Suprapubic skin (tissue), 4 donors: ENCODE results near the gene ALOXE3. TPM values are rescaled to one million over a fixed set of nuclear protein-coding genes. Genes with fewer than 3 reads are reported as not detected.

Experiments
- DNase-seq, 2 donors: peaks; one replicate each; pipeline ENCODE4 v3.0.0-alpha.2; 2019; ENCODE audit warnings: low spot score in 2 of 2
- H3K27ac ChIP-seq: fragments of 200-600 bp; sonication (generic); one replicate; pipeline ENCODE4 v1.5.1; 2019
- H3K27me3 ChIP-seq: fragments of 200-600 bp; sonication (generic); one replicate; pipeline ENCODE4 v1.5.1; 2019
- H3K36me3 ChIP-seq: fragments of 200-600 bp; sonication (generic); one replicate; pipeline ENCODE4 v1.5.1; 2019
- H3K4me1 ChIP-seq: fragments of 200-600 bp; sonication (generic); one replicate; pipeline ENCODE4 v1.5.1; 2019
- H3K4me3 ChIP-seq: fragments of 200-600 bp; sonication (generic); one replicate; pipeline ENCODE4 v1.5.1; 2019; ENCODE audit warnings: mild to moderate bottlenecking
- H3K9me3 ChIP-seq: fragments of 200-600 bp; sonication (generic); one replicate; pipeline ENCODE4 v1.5.1; 2019
- EP300 ChIP-seq: sonication (generic); formaldehyde crosslinking; IDR thresholded peaks from one replicate; pipeline ENCODE4 v1.6.1; 2017; ENCODE audit warnings: antibody characterized with exemption
- POLR2A ChIP-seq, 2 donors: fragments of 450-650 bp; IDR thresholded peaks; one replicate each; pipeline ENCODE4 v1.6.1; 2017; ENCODE audit warnings: antibody characterized with exemption in 2 of 2, mild to moderate bottlenecking in 2 of 2, moderate library complexity in 2 of 2
- POLR2AphosphoS5 ChIP-seq, 3 donors: sonication (generic); formaldehyde crosslinking; IDR thresholded peaks; one replicate each; pipeline ENCODE4 v1.6.1; 2017; ENCODE audit warnings: antibody characterized with exemption in 3 of 3
- WGBS: methylation state at CpG from one replicate; pipeline ENCODE4 v1.1.5; 2018; 5-methylcytosine and 5-hydroxymethylcytosine counted together
- total RNA-seq, 4 donors: library from RNA; depleted of rRNA; stranded (reverse); fragments of >200 nt; gene quantifications; one replicate each; pipeline ENCODE4 v1.1.0, GENCODE V29; 2016
- TF ChIP-seq, protein P1 (sequence below), 2 donors: fragments of 200-600 bp in 1 of 2; fragments of 450-650 bp in 1 of 2; sonication (generic) in 1 of 2; IDR thresholded peaks; one replicate each; pipeline ENCODE4 v1.5.1; 2016 to 2019; ENCODE audit warnings: antibody characterized with exemption in 2 of 2, mild to moderate bottlenecking in 1 of 2, moderate library complexity in 1 of 2

ALOXE3 gene
- total RNA-seq, 4 donors from 2014 or later, result 44.5 to 95.3 (median 69.9) TPM

DNA sequence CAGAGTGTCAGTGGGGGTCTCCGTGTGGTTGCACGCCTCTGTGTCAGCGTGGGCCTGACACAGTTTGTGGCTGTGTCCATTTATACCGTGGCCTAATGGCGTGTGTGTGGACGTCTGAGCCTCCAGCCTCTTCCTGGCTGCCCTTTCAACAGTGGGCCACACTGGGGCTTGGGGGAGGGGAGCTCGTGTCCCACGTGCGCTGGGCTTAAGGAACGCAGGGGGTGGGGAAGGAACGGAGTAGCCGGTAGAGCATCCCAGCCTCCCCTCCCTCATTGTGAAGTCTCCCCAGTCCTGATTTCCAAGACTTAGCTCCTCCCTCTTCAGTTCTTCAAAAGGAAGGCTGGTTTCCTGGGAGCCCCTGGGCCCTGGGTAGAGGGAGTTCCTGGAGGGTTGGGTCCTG is 15.1 kb upstream of the ALOXE3 start:
- no peaks in the 10 kb centered on the region for H3K9me3 ChIP-seq
- TF ChIP-seq, protein P1, sequence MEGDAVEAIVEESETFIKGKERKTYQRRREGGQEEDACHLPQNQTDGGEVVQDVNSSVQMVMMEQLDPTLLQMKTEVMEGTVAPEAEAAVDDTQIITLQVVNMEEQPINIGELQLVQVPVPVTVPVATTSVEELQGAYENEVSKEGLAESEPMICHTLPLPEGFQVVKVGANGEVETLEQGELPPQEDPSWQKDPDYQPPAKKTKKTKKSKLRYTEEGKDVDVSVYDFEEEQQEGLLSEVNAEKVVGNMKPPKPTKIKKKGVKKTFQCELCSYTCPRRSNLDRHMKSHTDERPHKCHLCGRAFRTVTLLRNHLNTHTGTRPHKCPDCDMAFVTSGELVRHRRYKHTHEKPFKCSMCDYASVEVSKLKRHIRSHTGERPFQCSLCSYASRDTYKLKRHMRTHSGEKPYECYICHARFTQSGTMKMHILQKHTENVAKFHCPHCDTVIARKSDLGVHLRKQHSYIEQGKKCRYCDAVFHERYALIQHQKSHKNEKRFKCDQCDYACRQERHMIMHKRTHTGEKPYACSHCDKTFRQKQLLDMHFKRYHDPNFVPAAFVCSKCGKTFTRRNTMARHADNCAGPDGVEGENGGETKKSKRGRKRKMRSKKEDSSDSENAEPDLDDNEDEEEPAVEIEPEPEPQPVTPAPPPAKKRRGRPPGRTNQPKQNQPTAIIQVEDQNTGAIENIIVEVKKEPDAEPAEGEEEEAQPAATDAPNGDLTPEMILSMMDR (IDR thresholded peaks at IDR 0.05), result no peak
- TF ChIP-seq POLR2A (IDR thresholded peaks at IDR 0.05) (no peak), EP300 (no peak), POLR2AphosphoS5 (IDR thresholded peaks at IDR 0.05) (no peak)
- H3K27ac ChIP-seq, result no peak overlapping the region
- 72% methylated on average over 11 of the region's 12 CpGs for WGBS
- no peaks in the 10 kb centered on the region for H3K27me3 ChIP-seq
- peaks cover 7% of the 10 kb centered on the region for H3K4me1 ChIP-seq
- no peak overlapping the region for H3K4me3 ChIP-seq
- H3K36me3 ChIP-seq, result no peaks in the 10 kb centered on the region
- DNase-seq, result no peak

DNA sequence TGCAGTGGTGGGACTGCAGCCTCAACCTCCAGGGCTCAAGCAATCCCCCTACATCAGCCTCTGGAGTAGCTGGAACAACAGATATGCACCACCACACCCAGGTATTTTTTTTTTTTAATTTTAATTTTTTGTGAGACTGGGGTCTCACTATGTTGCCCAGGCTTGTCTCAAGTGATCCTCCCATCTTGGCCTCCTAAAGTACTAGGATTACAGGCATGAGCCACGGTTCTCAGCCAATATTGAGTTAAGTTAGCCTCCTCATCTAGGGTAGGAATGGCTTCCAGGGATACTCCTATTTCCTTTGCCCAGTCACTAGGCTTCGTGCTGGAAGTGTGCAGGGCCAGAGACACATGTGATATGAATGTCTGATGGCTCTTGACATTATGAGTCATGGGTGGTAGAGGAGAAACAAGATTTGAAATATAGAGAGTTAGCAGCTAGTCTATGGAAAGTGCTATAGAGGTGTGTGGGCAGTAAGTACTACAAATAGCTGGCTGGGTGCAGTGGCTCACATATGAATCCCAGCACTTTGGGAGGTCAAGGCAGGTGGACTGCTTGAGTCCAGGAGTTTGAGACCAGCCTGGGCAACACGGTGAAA is 13.6 kb upstream of the ALOXE3 start:
- H3K4me1 ChIP-seq, result peaks cover 5% of the 10 kb centered on the region
- no peaks in the 10 kb centered on the region for H3K9me3 ChIP-seq
- TF ChIP-seq EP300 (no peak), POLR2A (IDR thresholded peaks at IDR 0.05) (no peak), POLR2AphosphoS5 (IDR thresholded peaks at IDR 0.05) (no peak)
- TF ChIP-seq, protein P1 (IDR thresholded peaks at IDR 0.05), result no peak
- 61% methylated on average over 3 of the region's 3 CpGs for WGBS
- no peaks in the 10 kb centered on the region for H3K36me3 ChIP-seq
- DNase-seq, result no peak
- no peak overlapping the region for H3K4me3 ChIP-seq
- no peaks in the 10 kb centered on the region for H3K27me3 ChIP-seq
- H3K27ac ChIP-seq, result no peak overlapping the region

DNA sequence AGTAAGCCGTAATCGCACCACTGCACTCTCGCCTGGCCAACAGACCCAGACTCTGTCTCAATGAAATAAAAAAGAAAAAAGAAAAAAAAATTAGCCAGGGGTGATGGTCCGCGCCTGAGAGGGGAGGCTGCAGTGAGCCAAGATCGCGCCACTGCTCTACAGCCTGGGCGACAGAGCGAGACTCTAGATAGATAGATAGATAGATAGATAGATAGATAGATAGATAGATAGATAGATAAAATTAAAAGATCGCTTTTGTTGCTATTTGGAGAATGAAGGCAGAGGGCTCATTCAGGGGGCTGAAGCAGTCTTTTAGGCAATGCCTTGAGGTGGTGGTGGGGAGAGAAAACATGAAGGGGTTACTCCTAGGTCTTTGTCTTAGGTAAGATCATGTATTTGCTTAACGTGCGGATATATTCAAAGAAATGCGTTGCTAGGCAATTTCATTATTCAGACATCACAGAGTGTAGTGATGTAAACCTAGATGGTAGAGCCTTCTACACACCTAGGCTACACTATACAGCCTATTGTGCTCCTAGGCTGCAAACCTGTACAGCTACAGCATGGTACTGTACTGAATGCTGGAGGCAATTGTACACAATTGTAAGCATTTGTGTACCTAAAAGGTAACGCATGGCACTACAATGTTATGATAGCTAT is 9.9 kb upstream of the ALOXE3 start:
- 84% methylated on average over 14 of the region's 14 CpGs for WGBS
- H3K9me3 ChIP-seq, result no peaks in the 10 kb centered on the region

DNA sequence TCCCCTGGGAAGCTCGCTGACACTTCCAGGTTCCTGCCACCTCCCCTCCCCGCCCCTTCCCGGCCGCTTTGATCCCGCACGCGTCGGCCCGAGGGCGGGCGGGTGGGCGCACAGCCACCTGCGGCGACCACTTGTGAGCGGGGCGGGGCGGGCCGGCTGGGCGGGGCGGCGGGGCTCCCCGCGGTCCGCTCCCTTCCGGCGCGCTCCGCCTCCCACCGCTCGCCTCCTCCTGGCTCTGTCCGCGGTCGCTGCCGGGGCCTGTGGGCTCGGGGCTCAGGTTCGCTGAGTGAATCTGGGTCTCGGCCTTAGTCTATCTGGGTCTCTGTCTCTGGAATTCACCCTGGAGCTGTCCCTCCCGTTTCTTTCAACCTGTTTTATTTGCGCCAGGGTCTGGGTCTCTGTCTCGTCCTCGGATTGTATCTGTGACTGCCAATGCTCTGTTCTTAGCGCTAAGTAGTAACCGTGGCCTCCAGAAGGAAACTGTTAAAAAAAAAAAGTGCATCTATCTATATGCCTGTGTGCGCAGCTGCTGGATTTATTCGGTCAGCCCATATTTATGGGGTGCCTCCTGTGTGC is 8.3 kb upstream of the ALOXE3 start:
- Histone ChIP-seq H3K9me3 (no peaks in the 10 kb centered on the region), H3K27ac (peak overlapping the region; percentile 17), H3K36me3 (no peaks in the 10 kb centered on the region), H3K27me3 (peaks cover 17% of the 10 kb centered on the region), H3K4me3 (peak overlapping the region; percentile 74), H3K4me1 (peaks cover 59% of the 10 kb centered on the region)
- no peak for DNase-seq
- WGBS, result 0% methylated on average over 20 of the region's 45 CpGs
- no peak for TF ChIP-seq EP300

More for the DNA sequence above, 9.9 kb upstream of the ALOXE3 start:
- peaks cover 7% of the 10 kb centered on the region for H3K27me3 ChIP-seq
- H3K4me1 ChIP-seq, result peaks cover 42% of the 10 kb centered on the region
- TF ChIP-seq, protein P1 (IDR thresholded peaks at IDR 0.05), result no peak
- TF ChIP-seq POLR2A (IDR thresholded peaks at IDR 0.05), result no peak
- no peak for DNase-seq
- no peak overlapping the region for H3K4me3 ChIP-seq
- no peaks in the 10 kb centered on the region for H3K36me3 ChIP-seq
- no peak overlapping the region for H3K27ac ChIP-seq

DNA sequence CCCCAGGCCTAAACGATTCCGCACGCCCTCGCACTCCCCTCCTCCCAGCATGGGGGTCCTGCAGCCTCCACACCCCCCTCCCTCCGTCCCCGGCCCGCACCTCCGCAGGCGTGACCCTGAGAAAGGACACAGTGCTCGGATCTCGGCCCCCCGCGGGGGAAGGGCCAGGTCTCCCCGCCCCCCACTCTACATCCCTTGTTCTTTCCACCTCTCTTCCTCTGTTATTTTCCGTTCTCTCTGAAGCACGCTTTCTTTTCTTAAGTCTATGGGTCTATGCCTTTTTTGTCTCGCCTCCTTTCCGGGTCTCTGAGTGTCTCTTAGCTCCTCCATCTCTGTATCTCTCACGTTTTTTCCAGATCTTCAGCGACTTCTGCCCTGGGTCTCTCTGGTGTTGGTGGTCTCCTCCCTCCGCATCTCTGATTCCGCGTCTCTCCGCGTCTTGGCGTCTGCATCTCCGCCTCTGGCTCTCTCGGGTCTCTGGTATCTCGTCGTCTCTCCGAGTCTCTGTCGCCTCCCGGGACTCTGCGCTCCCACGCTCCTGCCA is 7.7 kb upstream of the ALOXE3 start:
- WGBS, result under 1% methylated on average over 35 of the region's 35 CpGs
- H3K4me1 ChIP-seq, result peaks cover 64% of the 10 kb centered on the region
- peaks cover 18% of the 10 kb centered on the region for H3K27me3 ChIP-seq
- peak overlapping the region; percentile 74 for H3K4me3 ChIP-seq
- DNase-seq, result no peak
- TF ChIP-seq, protein P1 (IDR thresholded peaks at IDR 0.05), result no peak
- no peak for TF ChIP-seq EP300
- no peak for TF ChIP-seq POLR2A (IDR thresholded peaks at IDR 0.05)
- TF ChIP-seq POLR2AphosphoS5 (IDR thresholded peaks at IDR 0.05), result no peak
- H3K36me3 ChIP-seq, result no peaks in the 10 kb centered on the region
- no peaks in the 10 kb centered on the region for H3K9me3 ChIP-seq
- H3K27ac ChIP-seq, result no peak overlapping the region
